ENCODE measurements around the gene DHRS3. TPM values are rescaled to one million over a fixed set of nuclear protein-coding genes. Genes with fewer than 3 reads are reported as not detected.

The DHRS3 gene
- total RNA-seq, 1 experiment from 2014 or later: 154 TPM

DNA sequence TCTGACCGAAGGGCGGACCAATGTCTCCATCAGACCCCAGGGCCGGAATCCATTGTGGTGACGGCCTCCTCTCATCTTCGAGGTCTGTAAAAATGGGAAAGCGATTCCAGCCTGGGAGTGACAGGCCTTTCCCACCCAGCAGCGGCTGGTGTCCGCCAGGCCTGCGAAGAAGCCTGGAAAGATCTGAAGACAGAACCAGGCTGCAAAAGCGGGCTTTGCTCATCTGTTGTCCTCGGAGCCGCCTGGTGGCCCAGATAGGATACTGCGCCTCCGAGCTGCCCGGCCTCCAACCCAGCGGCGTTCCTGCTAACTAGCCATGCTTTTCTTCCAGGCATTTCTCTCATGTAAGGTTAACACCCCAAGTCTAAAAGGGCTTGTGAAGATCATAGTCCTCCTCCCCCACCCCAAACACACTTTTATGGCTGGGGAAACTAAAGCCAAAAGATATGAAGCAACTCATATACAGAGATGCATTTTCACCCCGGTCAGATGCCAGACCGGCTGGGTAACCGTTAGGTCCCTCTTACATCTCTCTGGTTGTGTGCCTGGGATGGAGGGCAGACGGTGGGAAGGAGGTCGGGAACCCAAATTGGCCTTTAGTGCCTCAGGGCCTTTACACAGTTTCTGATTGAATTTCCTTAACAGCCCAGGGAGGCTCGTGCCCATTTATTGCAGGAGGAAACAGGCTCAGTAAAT is 1.9 kb upstream of the DHRS3 start:
- Histone ChIP-seq H3K27ac (peak overlapping the region; percentile 90), H3F3A (ENCODE audit: insufficient read depth, low read depth) (peaks cover 23% of the 10 kb centered on the region; the same call in 1 of the 2 replicates), H3K4me3 (peak overlapping the region; percentile 91), H3K9me2 (ENCODE audit: insufficient read depth) (no peaks in the 10 kb centered on the region), H3K36me3 (ENCODE audit: low read depth) (peaks cover 9% of the 10 kb centered on the region; the same call in 1 of the 2 replicates), H3K9me3 (ENCODE audit: insufficient read depth, low read depth) (no peaks in the 10 kb centered on the region), H2AFZ (no peak overlapping the region), H4K20me1 (ENCODE audit: insufficient read depth) (peaks cover 10% of the 10 kb centered on the region; the same call in 1 of the 2 replicates), H3K4me1 (replicated peaks; ENCODE audit: insufficient read depth) (peaks cover 14% of the 10 kb centered on the region), H3K79me2 (ENCODE audit: low read depth) (peaks cover 48% of the 10 kb centered on the region), H3K27me3 (ENCODE audit: insufficient read depth, low read depth) (no peaks in the 10 kb centered on the region), H3K4me2 (peak overlapping the region; percentile 97)
- BruUV-seq (replicated peaks): no TSS peak
- TF ChIP-seq EZH2 (IDR thresholded peaks at IDR 0.05; ENCODE audit: low read depth): no peak
- TF ChIP-seq, protein P1, sequence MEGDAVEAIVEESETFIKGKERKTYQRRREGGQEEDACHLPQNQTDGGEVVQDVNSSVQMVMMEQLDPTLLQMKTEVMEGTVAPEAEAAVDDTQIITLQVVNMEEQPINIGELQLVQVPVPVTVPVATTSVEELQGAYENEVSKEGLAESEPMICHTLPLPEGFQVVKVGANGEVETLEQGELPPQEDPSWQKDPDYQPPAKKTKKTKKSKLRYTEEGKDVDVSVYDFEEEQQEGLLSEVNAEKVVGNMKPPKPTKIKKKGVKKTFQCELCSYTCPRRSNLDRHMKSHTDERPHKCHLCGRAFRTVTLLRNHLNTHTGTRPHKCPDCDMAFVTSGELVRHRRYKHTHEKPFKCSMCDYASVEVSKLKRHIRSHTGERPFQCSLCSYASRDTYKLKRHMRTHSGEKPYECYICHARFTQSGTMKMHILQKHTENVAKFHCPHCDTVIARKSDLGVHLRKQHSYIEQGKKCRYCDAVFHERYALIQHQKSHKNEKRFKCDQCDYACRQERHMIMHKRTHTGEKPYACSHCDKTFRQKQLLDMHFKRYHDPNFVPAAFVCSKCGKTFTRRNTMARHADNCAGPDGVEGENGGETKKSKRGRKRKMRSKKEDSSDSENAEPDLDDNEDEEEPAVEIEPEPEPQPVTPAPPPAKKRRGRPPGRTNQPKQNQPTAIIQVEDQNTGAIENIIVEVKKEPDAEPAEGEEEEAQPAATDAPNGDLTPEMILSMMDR (conservative IDR thresholded peaks at IDR 0.05): peak; percentile 90
- DNase-seq: peak; percentile 55 to 79
- CTCF ChIA-PET: interaction anchor here (0.5 to 1.2 kb wide), 2 partner anchors 12 to 22 kb away, joined by 3 to 13 read pairs; no protein-coding TSS in a partner anchor
- intact Hi-C loops (cut with micrococcal nuclease; ENCODE audit: unreplicated experiment): loop anchor here (1.0 to 10.0 kb wide), 10 partner anchors 16 to 485 kb away; no protein-coding TSS in a partner anchor
- POLR2A ChIA-PET (ENCODE audit: unreplicated experiment): interaction anchor here (0.6 kb wide), 1 partner anchor 348 kb away, joined by 6 read pairs; no protein-coding TSS in a partner anchor

DNA sequence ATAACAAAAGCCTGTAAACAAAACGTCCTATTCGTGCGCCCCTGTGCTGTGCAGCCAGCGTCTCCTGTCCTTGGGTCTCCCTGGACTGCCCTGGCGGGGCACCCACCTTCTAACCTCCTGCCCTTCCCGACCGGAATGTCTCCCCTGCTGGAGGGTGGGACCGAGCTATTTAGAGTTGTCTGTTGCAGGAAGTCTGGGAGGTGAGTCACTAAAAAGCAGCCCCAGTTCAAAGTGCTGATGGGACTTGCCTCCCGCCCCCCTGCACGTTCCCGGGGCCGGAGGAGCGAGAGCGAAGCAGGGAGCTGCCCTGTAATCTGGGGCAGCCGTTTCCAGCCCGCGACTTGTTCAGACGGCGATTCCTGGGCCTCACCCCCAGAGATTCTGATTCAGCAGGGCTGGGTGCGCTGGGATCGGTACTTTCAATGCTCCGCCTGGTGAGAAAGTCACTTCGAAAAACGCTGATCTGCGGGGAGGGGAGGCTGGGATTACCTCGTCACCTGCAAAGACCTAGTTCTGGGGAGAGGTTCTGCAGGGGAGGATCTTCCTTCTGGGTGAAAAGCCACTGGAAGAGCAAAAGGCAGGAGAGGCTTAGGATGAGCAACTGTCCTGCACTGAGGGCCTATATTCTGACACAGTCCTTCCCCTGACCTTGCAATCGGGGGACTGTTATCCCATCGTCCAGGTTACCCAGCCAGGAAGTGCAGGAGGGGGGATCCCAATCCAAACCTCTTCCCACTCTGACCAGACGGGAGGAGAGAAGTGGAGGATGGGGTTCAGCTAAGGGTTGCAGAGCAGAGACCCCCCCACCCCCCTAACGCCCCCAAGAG is 1.2 kb upstream of the DHRS3 start:
- Histone ChIP-seq H3K9me2 (ENCODE audit: insufficient read depth) (no peaks in the 10 kb centered on the region), H3K9me3 (ENCODE audit: insufficient read depth, low read depth) (no peaks in the 10 kb centered on the region), H3K4me2 (peak overlapping the region; percentile 97), H3K4me1 (replicated peaks; ENCODE audit: insufficient read depth) (peaks cover 15% of the 10 kb centered on the region), H2AFZ (peak overlapping the region; percentile 73; the same call in 1 of the 2 replicates), H3K4me3 (peak overlapping the region; percentile 91), H3K36me3 (ENCODE audit: low read depth) (peaks cover 9% of the 10 kb centered on the region; the same call in 1 of the 2 replicates), H3F3A (ENCODE audit: insufficient read depth, low read depth) (peaks cover 24% of the 10 kb centered on the region; the same call in 1 of the 2 replicates), H3K27me3 (ENCODE audit: insufficient read depth, low read depth) (no peaks in the 10 kb centered on the region), H3K27ac (peak overlapping the region; percentile 90), H4K20me1 (ENCODE audit: insufficient read depth) (peaks cover 12% of the 10 kb centered on the region; the same call in 1 of the 2 replicates), H3K79me2 (ENCODE audit: low read depth) (peaks cover 56% of the 10 kb centered on the region)
- intact Hi-C loops (cut with micrococcal nuclease; ENCODE audit: unreplicated experiment): loop anchor here (1.0 to 10.0 kb wide), 11 partner anchors 15 to 484 kb away; no protein-coding TSS in a partner anchor
- POLR2A ChIA-PET (ENCODE audit: unreplicated experiment): interaction anchor here (0.5 to 1.1 kb wide), 15 partner anchors 22 to 600 kb away, joined by 3 to 18 read pairs (median 4); no protein-coding TSS in a partner anchor
- CTCF ChIA-PET: interaction anchor here (0.8 to 1.3 kb wide), 5 partner anchors 18 to 143 kb away, joined by 3 to 7 read pairs (median 3); no protein-coding TSS in a partner anchor
- TSS peak; percentile 33 for BruUV-seq (replicated peaks)
- peak; percentile 79 to 84 for DNase-seq
- no peak for TF ChIP-seq EZH2 (IDR thresholded peaks at IDR 0.05; ENCODE audit: low read depth)
- TF ChIP-seq, protein P1 (conservative IDR thresholded peaks at IDR 0.05): no peak

DNA sequence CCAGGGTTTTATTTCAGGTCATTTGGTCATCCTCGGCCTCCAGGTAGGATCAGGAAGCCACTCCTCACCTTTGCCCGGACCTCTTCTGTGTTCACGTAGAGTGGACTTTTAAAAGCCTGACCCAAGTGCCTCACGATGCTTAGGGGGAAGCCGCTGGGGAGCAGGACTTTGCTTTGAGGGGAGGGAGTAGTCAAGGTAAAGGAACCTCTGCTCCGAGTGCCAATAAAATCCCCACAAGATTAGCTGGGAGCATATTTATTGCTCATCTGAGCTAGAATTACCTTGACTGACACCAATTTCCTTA is 603 bp upstream of the DHRS3 start:
- ChIA-PET CTCF (interaction anchor here (0.8 to 1.3 kb wide), 4 partner anchors 18 to 143 kb away, joined by 3 to 7 read pairs (median 3); no protein-coding TSS in a partner anchor), POLR2A (ENCODE audit: unreplicated experiment) (interaction anchor here (0.6 to 1.1 kb wide), 9 partner anchors 22 to 184 kb away, joined by 3 to 18 read pairs (median 5); no protein-coding TSS in a partner anchor)
- TF ChIP-seq, protein P1 (conservative IDR thresholded peaks at IDR 0.05): no peak
- TF ChIP-seq EZH2 (IDR thresholded peaks at IDR 0.05; ENCODE audit: low read depth): no peak
- no peaks in the 10 kb centered on the region for H3K9me2 ChIP-seq (ENCODE audit: insufficient read depth)
- peaks cover 17% of the 10 kb centered on the region; the same call in 1 of the 2 replicates for H4K20me1 ChIP-seq (ENCODE audit: insufficient read depth)
- BruUV-seq (replicated peaks): no TSS peak
- H3K79me2 ChIP-seq (ENCODE audit: low read depth): peaks cover 62% of the 10 kb centered on the region
- DNase-seq: no peak
- peak overlapping the region; percentile 73; the same call in 1 of the 2 replicates for H2AFZ ChIP-seq
- H3K4me3 ChIP-seq: peak overlapping the region; percentile 91
- H3K4me2 ChIP-seq: peak overlapping the region; percentile 97
- intact Hi-C loops (cut with micrococcal nuclease; ENCODE audit: unreplicated experiment): loop anchor here (1.0 to 10.0 kb wide), 3 partner anchors 22 to 484 kb away; no protein-coding TSS in a partner anchor
- H3K36me3 ChIP-seq (ENCODE audit: low read depth): peaks cover 14% of the 10 kb centered on the region; the same call in 1 of the 2 replicates
- H3K9me3 ChIP-seq (ENCODE audit: insufficient read depth, low read depth): no peaks in the 10 kb centered on the region
- H3K4me1 ChIP-seq (replicated peaks; ENCODE audit: insufficient read depth): peaks cover 20% of the 10 kb centered on the region
- peak overlapping the region; percentile 90 for H3K27ac ChIP-seq
- H3F3A ChIP-seq (ENCODE audit: insufficient read depth, low read depth): peaks cover 24% of the 10 kb centered on the region; the same call in 1 of the 2 replicates
- H3K27me3 ChIP-seq (ENCODE audit: insufficient read depth, low read depth): no peaks in the 10 kb centered on the region

Measured in PC-9 (cell line).